H1 (cell line): ENCODE data around the gene DNAJB1. TPM values are rescaled to one million over a fixed set of nuclear protein-coding genes. Genes with fewer than 3 reads are reported as not detected.

Experiments used
- CREB1 ChIP-seq: IDR thresholded peaks from 2 replicates; pipeline ENCODE4 v1.6.1; 2012; ENCODE audit warnings: inconsistent platforms
- EGR1 ChIP-seq: IDR thresholded peaks from 2 replicates; pipeline ENCODE4 v1.6.1; 2011; ENCODE audit warnings: low read depth, low read length, borderline replicate concordance
- HDAC2 ChIP-seq, 2 experiments: fragments of 300-600 bp in 1 of 2; sonication (generic) in 1 of 2; IDR thresholded peaks; 2 replicates each; pipeline ENCODE4 v1.6.1; 2011 to 2012; ENCODE audit warnings: low read depth in 2 of 2, low read length in 2 of 2, mild to moderate bottlenecking in 2 of 2, moderate library complexity in 2 of 2, borderline replicate concordance in 1 of 2, inconsistent platforms in 1 of 2
- RBBP5 ChIP-seq: IDR thresholded peaks from 2 replicates; pipeline ENCODE4 v1.7.1; 2012; ENCODE audit warnings: low read depth, mild to moderate bottlenecking, inconsistent platforms, low read length, moderate library complexity, borderline replicate concordance
- SP2 ChIP-seq: IDR thresholded peaks from 2 replicates; pipeline ENCODE4 v1.6.1; 2012; ENCODE audit warnings: mild to moderate bottlenecking, low read length, inconsistent platforms
- TBP ChIP-seq: IDR thresholded peaks from 2 replicates; pipeline ENCODE4 v1.6.1; 2011; ENCODE audit warnings: low read depth, low read length, improper control_type of control experiment
- TCF12 ChIP-seq: IDR thresholded peaks from 2 replicates; pipeline ENCODE4 v1.6.1; 2011; ENCODE audit warnings: low read depth, mild to moderate bottlenecking, low read length
- polyA plus RNA-seq, 7 experiments: library from polyadenylated mRNA; depleted of rRNA in 3 of 7; stranded (reverse) in 5 of 7; unstranded in 2 of 7; fragments of >200 nt in 5 of 7; fragments of 200-250 nt in 2 of 7; gene quantifications; 1 replicate in 5 of 7; 2 replicates in 1 of 7; 4 replicates in 1 of 7; pipeline versions ENCODE4 v1.2.1 to v1.2.3, GENCODE V29; 2011 to 2013; ENCODE audit warnings: missing spikeins in 2 of 7, mixed read lengths in 2 of 7
- total RNA-seq: library from RNA; stranded (reverse); fragmentation: NEBNext Ultra II Directional; extraction: Animal tissue kit (Norgen Biotek cat#: 25700); gene quantifications from 2 replicates; pipeline ENCODE4 v1.2.1, GENCODE V29; 2021
- TF ChIP-seq, protein P1 (sequence below): IDR thresholded peaks from 2 replicates; pipeline ENCODE4 v1.6.1; 2012; ENCODE audit warnings: inconsistent platforms
- TF ChIP-seq, protein P2 (sequence below): IDR thresholded peaks from 2 replicates; pipeline ENCODE4 v1.6.1; 2012; ENCODE audit warnings: inconsistent platforms

The DNAJB1 gene
- total and polyA plus RNA-seq, 2 of the 8 experiments (the other 6 are each of a cell fraction or from before 2014, with no cell fraction given): 62.9 to 64.3 TPM

DNA sequence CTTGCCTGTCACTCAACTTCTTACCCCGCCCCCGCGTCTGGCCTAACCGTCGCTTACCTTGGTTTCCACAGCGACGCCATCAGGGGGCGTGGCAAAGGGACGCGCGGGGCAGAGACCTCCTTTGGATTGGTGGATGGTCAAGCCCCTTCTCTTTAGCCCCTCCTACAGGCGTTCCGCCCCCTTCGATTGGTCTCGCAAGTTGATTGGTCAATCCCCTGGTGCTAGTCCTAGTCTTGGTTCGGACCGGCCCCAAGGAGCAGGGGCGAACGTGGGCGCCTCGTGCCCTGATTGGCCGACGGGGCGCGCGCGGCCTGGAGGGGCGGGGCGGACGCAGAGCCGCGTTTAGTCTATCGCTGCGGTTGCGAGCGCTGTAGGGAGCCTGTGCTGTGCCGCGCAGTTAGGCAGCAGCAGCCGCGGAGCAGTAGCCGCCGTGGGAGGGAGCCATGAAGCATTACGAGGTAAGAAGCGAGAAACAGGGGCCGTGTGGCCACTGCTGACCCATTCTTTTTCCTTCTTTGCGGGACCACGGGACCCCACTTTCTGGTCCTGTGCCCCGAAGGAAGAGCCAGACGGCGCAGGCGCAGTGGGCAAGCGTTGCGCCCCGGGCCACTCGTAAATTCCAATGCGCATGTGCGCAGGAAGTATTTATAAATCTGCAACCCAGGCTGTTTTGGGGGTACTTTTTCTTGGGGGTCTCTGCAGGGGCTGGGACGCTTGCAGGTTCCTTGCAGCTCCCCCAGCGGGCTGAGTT is 11.2 kb upstream of the DNAJB1 start, which contains the start of gene TECR (continued):
- peak; percentile 82 for TF ChIP-seq EGR1
- TF ChIP-seq TCF12: no peak
- TF ChIP-seq RBBP5: 0 out of 2 replicates have a peak, but pooled peaks have one; percentile 55
- TF ChIP-seq HDAC2 (IDR thresholded peaks at IDR 0.05; ENCODE audit: borderline replicate concordance in 1 of 2, low read depth in 2 of 2, low read length in 2 of 2): no peak
- TF ChIP-seq, protein P1, sequence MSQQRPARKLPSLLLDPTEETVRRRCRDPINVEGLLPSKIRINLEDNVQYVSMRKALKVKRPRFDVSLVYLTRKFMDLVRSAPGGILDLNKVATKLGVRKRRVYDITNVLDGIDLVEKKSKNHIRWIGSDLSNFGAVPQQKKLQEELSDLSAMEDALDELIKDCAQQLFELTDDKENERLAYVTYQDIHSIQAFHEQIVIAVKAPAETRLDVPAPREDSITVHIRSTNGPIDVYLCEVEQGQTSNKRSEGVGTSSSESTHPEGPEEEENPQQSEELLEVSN: peak; percentile 46
- TF ChIP-seq, protein P2, sequence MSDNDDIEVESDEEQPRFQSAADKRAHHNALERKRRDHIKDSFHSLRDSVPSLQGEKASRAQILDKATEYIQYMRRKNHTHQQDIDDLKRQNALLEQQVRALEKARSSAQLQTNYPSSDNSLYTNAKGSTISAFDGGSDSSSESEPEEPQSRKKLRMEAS: peak; percentile 61; the same call in 1 of the 2 replicates
- TF ChIP-seq CREB1: peak; percentile 39; the same call in 1 of the 2 replicates
- TF ChIP-seq TBP: peak; percentile 87
- TF ChIP-seq SP2: no peak; the same call in 1 of the 2 replicates
